Hematopoietic multipotent progenitor cell treated with erythropoietin and hydrocortisone succinate and interleukin-3 and kit ligand, for 15 days (in vitro differentiated cells): ENCODE data around the gene PNRC2.
"Not testable (repeated sequence)": the region's sequence is repeated elsewhere in the genome, so short reads cannot be mapped to it uniquely, and the experiment has no call there.

Experiments
- DNase-seq: peaks from one replicate; pipeline ENCODE4 v3.0.0-alpha.2; 2015; ENCODE audit warnings: low spot score

Gene PNRC2

GRCh38 chr1:23992011-23992410 lies 32.4 kb downstream of the PNRC2 start:
- not testable (repeated sequence) for DNase-seq

- no peak for DNase-seq
These were observed 35.8 kb downstream of the PNRC2 start for GRCh38 chr1:23995431-23995837.

- no peak for DNase-seq
These were observed 37.1 kb downstream of the PNRC2 start for GRCh38 chr1:23996700-23997229.

GRCh38 chr1:23997812-23998211 lies 38.2 kb downstream of the PNRC2 start:
- no peak for DNase-seq

- no peak for DNase-seq
These were observed 39.6 kb downstream of the PNRC2 start for GRCh38 chr1:23999156-23999671.

GRCh38 chr1:24002695-24003094 lies 43.1 kb downstream of the PNRC2 start:
- DNase-seq, result no peak

GRCh38 chr1:24003331-24003972 lies 43.8 kb downstream of the PNRC2 start:
- DNase-seq, result no peak

GRCh38 chr1:24004132-24004531 lies 44.5 kb downstream of the PNRC2 start:
- no peak for DNase-seq

- DNase-seq, result no peak
These were observed 45.5 kb downstream of the PNRC2 start for GRCh38 chr1:24005163-24005562.

GRCh38 chr1:24007079-24007478 lies 47.5 kb downstream of the PNRC2 start:
- no peak for DNase-seq

- not testable (repeated sequence) for DNase-seq
These were observed 49.1 kb downstream of the PNRC2 start for GRCh38 chr1:24008574-24009184.

GRCh38 chr1:24009406-24009805 lies 49.8 kb downstream of the PNRC2 start:
- DNase-seq, result no peak

GRCh38 chr1:24010650-24011049 lies 51.0 kb downstream of the PNRC2 start:
- DNase-seq, result no peak

GRCh38 chr1:24012878-24013277 lies 53.2 kb downstream of the PNRC2 start:
- not testable (repeated sequence) for DNase-seq
